Ovary (tissue), 3 donors: ENCODE data around the gene NID1.

ENCODE experiments used
- EP300 ChIP-seq: sonication (generic); formaldehyde crosslinking; IDR thresholded peaks from one replicate; pipeline ENCODE4 v1.6.1; 2017; ENCODE audit warnings: antibody characterized with exemption
- POLR2A ChIP-seq: fragments of 450-650 bp; IDR thresholded peaks from one replicate; pipeline ENCODE4 v1.6.1; 2017; ENCODE audit warnings: antibody characterized with exemption, mild to moderate bottlenecking, moderate library complexity
- TF ChIP-seq, protein P1 (sequence below), 3 donors: fragments of 450-650 bp in 2 of 3; fragments of 200-600 bp in 1 of 3; IDR thresholded peaks; one replicate each; pipeline versions ENCODE4 v1.5.1 to v1.8.0; 2016 to 2022; ENCODE audit warnings: antibody characterized with exemption in 3 of 3, mild to moderate bottlenecking in 1 of 3
- donor health status: DM: no; HTN: no; CAD: no.

DNA sequence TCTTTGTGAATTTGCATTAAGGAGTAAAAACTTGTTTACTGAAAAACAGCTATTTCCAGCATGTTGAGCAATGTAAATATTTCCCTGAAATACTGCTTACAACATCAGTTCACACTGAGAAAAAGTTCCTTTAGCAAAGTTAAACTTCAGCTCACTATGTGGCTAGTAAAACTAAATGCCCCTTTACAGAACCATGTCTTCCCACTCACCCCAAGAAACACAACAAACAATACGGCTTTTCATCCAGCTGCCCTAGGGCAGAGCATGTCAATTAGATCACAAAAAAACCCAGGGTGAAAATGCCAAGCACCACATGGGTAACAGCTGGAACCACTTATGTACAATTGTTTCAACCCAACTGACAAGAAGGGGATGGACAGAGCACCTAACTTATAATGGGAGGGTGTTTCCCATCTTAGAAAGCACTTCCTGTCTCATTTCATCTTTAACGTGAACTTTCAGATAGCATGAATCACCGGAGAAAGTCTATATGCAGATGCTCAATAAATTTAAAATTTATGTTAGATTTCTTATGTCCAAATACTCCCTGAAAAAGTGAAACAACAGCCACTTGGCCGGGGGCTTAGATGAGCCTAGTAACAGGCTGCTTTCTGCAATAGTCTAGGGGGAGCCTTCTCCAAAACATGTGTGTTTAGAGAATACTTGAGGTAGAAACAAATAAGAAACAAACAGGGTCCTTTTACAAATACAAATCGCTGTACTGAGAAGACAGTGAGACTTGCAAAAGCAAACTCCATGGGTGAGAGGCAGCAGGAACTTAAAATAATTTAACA lies 6.6 kb downstream of the NID1 start:
- TF ChIP-seq, protein P1, sequence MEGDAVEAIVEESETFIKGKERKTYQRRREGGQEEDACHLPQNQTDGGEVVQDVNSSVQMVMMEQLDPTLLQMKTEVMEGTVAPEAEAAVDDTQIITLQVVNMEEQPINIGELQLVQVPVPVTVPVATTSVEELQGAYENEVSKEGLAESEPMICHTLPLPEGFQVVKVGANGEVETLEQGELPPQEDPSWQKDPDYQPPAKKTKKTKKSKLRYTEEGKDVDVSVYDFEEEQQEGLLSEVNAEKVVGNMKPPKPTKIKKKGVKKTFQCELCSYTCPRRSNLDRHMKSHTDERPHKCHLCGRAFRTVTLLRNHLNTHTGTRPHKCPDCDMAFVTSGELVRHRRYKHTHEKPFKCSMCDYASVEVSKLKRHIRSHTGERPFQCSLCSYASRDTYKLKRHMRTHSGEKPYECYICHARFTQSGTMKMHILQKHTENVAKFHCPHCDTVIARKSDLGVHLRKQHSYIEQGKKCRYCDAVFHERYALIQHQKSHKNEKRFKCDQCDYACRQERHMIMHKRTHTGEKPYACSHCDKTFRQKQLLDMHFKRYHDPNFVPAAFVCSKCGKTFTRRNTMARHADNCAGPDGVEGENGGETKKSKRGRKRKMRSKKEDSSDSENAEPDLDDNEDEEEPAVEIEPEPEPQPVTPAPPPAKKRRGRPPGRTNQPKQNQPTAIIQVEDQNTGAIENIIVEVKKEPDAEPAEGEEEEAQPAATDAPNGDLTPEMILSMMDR (IDR thresholded peaks at IDR 0.05), result no peak
- no peak for TF ChIP-seq POLR2A
- no peak for TF ChIP-seq EP300
